ENCODE measurements around the gene ZNF425.
"Not testable (repeated sequence)": the region's sequence is repeated elsewhere in the genome, so short reads cannot be mapped to it uniquely, and the experiment has no call there.

The ZNF425 gene

DNA sequence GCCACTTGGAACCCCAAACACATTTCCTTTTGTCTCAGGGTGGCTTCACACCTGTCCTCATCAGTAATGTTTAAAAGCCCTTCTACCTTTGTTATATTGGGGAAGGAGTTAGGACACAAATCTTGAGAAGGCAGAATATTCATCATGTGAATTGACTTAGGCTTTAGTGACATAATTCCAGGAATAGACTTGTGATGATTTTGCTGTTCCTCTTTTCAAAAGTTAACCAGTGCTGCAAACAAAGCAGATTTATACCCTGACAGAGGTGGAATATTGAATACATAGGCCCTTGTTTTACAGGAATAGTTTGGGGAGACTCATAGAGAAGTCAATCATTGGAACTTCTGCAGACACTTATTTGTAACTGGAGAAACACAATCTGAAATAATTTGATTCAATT lies 62.6 kb downstream of the ZNF425 start:
- Histone ChIP-seq H3K9ac (no peak overlapping the region), H3K27ac (no peak overlapping the region), H3K4me2 (ENCODE audit: low read length) (no peak overlapping the region), H3K36me3 (ENCODE audit: control insufficient read depth, insufficient read depth, low read length) (no peaks in the 10 kb centered on the region), H3K27me3 (ENCODE audit: control insufficient read depth, insufficient read depth, low read length) (no peaks in the 10 kb centered on the region), H3K9me3 (ENCODE audit: control insufficient read depth, low read length) (no peaks in the 10 kb centered on the region), H3K4me3 (ENCODE audit: low read depth, low read length) (no peak overlapping the region), H3K79me2 (no peaks in the 10 kb centered on the region), H2AFZ (no peak overlapping the region), H3K4me1 (no peaks in the 10 kb centered on the region)
- TF ChIP-seq, protein P1, sequence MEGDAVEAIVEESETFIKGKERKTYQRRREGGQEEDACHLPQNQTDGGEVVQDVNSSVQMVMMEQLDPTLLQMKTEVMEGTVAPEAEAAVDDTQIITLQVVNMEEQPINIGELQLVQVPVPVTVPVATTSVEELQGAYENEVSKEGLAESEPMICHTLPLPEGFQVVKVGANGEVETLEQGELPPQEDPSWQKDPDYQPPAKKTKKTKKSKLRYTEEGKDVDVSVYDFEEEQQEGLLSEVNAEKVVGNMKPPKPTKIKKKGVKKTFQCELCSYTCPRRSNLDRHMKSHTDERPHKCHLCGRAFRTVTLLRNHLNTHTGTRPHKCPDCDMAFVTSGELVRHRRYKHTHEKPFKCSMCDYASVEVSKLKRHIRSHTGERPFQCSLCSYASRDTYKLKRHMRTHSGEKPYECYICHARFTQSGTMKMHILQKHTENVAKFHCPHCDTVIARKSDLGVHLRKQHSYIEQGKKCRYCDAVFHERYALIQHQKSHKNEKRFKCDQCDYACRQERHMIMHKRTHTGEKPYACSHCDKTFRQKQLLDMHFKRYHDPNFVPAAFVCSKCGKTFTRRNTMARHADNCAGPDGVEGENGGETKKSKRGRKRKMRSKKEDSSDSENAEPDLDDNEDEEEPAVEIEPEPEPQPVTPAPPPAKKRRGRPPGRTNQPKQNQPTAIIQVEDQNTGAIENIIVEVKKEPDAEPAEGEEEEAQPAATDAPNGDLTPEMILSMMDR (IDR thresholded peaks at IDR 0.05), result no peak

DNA sequence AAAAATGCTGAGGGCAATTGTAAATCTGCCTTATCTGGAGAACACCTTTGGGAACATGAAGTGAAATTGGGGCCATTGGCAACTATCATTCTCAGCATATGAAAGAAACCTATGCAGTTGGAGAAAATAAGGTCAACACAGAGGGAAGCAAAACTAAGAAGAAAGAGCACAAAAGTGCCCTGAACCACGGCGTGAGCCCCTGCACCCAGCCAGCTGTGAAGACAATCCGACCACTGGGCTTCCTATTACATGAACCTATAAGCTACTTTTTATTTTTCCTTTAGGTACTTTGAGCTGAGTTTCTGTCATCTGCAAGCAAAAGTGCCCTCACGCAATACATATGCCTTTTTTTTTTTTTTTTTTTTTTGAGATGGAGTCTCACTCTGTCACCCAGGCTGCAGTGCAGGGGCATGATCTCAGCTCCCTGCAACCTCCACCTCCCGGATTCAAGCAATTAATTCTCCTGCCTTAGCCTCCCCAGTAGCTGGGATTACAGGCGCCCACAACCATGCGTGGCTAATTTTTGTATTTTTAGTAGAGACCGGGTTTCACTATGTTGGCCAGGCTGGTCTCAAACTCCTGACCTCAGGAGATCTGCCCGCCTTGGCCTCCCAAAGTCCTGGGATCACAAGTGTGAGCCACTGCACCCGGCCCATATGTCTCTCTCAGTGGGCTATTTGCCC lies 63.8 kb downstream of the ZNF425 start:
- H3K4me2 ChIP-seq (ENCODE audit: low read length); H3K27ac ChIP-seq; H3K9me3 ChIP-seq (ENCODE audit: control insufficient read depth, low read length); H3K4me3 ChIP-seq (ENCODE audit: low read depth, low read length); H3K4me1 ChIP-seq; H2AFZ ChIP-seq; H3K27me3 ChIP-seq (ENCODE audit: control insufficient read depth, insufficient read depth, low read length); H3K36me3 ChIP-seq (ENCODE audit: control insufficient read depth, insufficient read depth, low read length); H3K9ac ChIP-seq; H3K79me2 ChIP-seq: not testable (repeated sequence)

DNA sequence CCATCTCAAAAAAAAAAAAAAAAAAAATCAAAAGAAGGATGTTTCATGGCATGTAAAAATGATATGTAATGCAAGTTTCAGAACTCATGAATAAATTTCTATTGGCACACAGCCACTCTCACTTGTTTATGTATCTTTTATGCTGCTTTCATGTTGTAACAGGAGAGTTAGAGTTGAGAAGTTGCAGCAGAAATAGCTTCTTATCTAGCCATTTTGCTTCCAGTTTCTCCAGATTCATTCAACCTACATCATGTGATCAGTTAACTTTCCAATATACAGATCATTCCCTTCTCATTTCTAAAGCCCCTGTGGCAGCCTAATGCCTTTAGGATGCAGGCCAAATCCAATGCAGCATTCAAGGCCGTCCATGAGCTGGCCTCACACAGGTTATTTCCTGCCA lies 66.0 kb downstream of the ZNF425 start:
- Histone ChIP-seq H3K4me1 (no peaks in the 10 kb centered on the region), H3K4me3 (ENCODE audit: low read depth, low read length) (no peak overlapping the region), H3K9ac (no peak overlapping the region), H3K27ac (no peak overlapping the region), H2AFZ (no peak overlapping the region), H3K36me3 (ENCODE audit: control insufficient read depth, insufficient read depth, low read length) (no peaks in the 10 kb centered on the region), H3K27me3 (ENCODE audit: control insufficient read depth, insufficient read depth, low read length) (no peaks in the 10 kb centered on the region), H3K79me2 (no peaks in the 10 kb centered on the region), H3K4me2 (ENCODE audit: low read length) (no peak overlapping the region), H3K9me3 (ENCODE audit: control insufficient read depth, low read length) (no peaks in the 10 kb centered on the region)
- TF ChIP-seq, protein P1 (IDR thresholded peaks at IDR 0.05), result no peak

DNA sequence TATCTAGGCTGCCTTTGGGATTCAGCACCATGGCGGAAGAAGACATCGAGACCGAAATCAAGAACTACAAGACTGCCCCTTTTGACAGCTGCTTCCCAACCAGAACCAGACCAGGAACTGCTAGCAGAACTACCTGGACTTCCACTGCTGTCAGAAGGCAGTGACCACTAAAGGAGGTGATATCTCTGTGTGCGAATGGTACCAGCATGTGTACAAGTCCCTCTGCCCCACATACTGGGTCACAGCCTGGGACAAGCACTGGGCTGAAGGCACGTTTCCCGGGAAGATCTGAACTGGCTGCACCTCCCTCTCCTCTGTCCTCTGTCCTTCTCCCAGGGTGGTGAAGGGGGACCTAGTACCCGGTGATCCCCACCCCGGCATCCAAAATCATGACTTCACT lies 72.2 kb downstream of the ZNF425 start:
- Histone ChIP-seq H3K79me2 (no peaks in the 10 kb centered on the region), H3K9ac (no peak overlapping the region), H3K4me1 (no peaks in the 10 kb centered on the region), H3K4me2 (ENCODE audit: low read length) (no peak overlapping the region), H2AFZ (no peak overlapping the region), H3K9me3 (ENCODE audit: control insufficient read depth, low read length) (no peaks in the 10 kb centered on the region), H3K4me3 (ENCODE audit: low read depth, low read length) (no peak overlapping the region), H3K27ac (no peak overlapping the region), H3K36me3 (ENCODE audit: control insufficient read depth, insufficient read depth, low read length) (no peaks in the 10 kb centered on the region), H3K27me3 (ENCODE audit: control insufficient read depth, insufficient read depth, low read length) (no peaks in the 10 kb centered on the region)
- TF ChIP-seq, protein P1 (IDR thresholded peaks at IDR 0.05), result no peak

DNA sequence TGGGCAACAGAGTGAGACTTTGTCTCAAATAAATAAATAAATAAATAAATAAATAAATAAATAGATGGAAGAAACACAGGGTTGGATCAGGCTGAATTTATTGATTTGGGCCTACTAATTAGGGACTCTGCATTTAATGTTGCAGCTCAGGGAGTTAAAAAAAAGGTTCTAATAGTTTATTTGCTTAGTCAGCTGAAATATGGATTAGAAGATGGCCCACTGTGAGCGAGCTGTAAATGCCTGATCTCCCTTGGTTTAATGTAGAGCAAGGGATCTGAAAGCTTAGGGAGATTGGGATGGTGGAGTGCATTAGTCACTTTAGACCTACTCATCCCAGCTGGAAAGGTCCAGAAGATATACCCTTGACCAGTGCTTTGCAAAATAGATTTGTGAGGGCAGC lies 72.7 kb downstream of the ZNF425 start:
- Histone ChIP-seq H3K27me3 (ENCODE audit: control insufficient read depth, insufficient read depth, low read length) (no peaks in the 10 kb centered on the region), H3K9me3 (ENCODE audit: control insufficient read depth, low read length) (no peaks in the 10 kb centered on the region), H3K79me2 (no peaks in the 10 kb centered on the region), H3K36me3 (ENCODE audit: control insufficient read depth, insufficient read depth, low read length) (no peaks in the 10 kb centered on the region), H2AFZ (no peak overlapping the region), H3K4me2 (ENCODE audit: low read length) (no peak overlapping the region), H3K9ac (no peak overlapping the region), H3K4me3 (ENCODE audit: low read depth, low read length) (no peak overlapping the region), H3K4me1 (no peaks in the 10 kb centered on the region), H3K27ac (no peak overlapping the region)
- TF ChIP-seq, protein P1 (IDR thresholded peaks at IDR 0.05), result no peak

Measured in parathyroid adenoma (tissue), 2 donors.